RPMI7951 (cell line): ENCODE results near the gene RMDN3. TPM values are rescaled to one million over a fixed set of nuclear protein-coding genes. Genes with fewer than 3 reads are reported as not detected.

Experiments
- DNase-seq: peaks from one replicate; pipeline ENCODE4 v3.0.0-alpha.2; 2012; ENCODE audit warnings: low read depth
- total RNA-seq: library from RNA; depleted of rRNA; stranded (reverse); fragments of >200 nt; shearing (Covaris generic); gene quantifications from 2 replicates; pipeline ENCODE4 v1.2.3, GENCODE V29; 2014; rRNA removed

The RMDN3 gene
- 13.6 and 17.0 TPM in 2 replicates for total RNA-seq

GRCh38 chr15:40754883-40755811 is at the start of gene RMDN3:
Gene RMDN3 (minus strand): TSS chr15:40755254. CDS start chr15:40754783, 471 bp downstream.
- DNase-seq = peak; percentile 92

GRCh38 chr15:40803688-40804087 is 48.6 kb upstream of the RMDN3 start:
- DNase-seq = no peak

GRCh38 chr15:40803076-40803475 is 48.0 kb upstream of the RMDN3 start:
- no peak for DNase-seq

GRCh38 chr15:40799523-40799922 is 44.5 kb upstream of the RMDN3 start:
- no peak for DNase-seq

GRCh38 chr15:40796512-40796911 is 41.5 kb upstream of the RMDN3 start:
- DNase-seq = no peak

- DNase-seq = no peak
Measured at GRCh38 chr15:40796041-40796440, 41.0 kb upstream of the RMDN3 start.

GRCh38 chr15:40793216-40793989 is 38.3 kb upstream of the RMDN3 start:
- DNase-seq = peak; percentile 91

GRCh38 chr15:40792394-40792793 is 37.3 kb upstream of the RMDN3 start:
- DNase-seq = no peak

GRCh38 chr15:40790718-40791117 is 35.7 kb upstream of the RMDN3 start:
- no peak for DNase-seq

GRCh38 chr15:40789999-40790398 is 34.9 kb upstream of the RMDN3 start:
- no peak for DNase-seq

- DNase-seq = no peak
Measured at GRCh38 chr15:40789119-40789518, 34.1 kb upstream of the RMDN3 start.

- no peak for DNase-seq
Measured at GRCh38 chr15:40787991-40788390, 32.9 kb upstream of the RMDN3 start.

- peak; percentile 87 for DNase-seq
Measured at GRCh38 chr15:40787344-40787841, 32.3 kb upstream of the RMDN3 start.

- DNase-seq = no peak
Measured at GRCh38 chr15:40785814-40786213, 30.8 kb upstream of the RMDN3 start.

- no peak for DNase-seq
Measured at GRCh38 chr15:40785164-40785563, 30.1 kb upstream of the RMDN3 start.

GRCh38 chr15:40782609-40783227 is 27.7 kb upstream of the RMDN3 start:
- peak; percentile 32 for DNase-seq

- DNase-seq = peak; percentile 72
Measured at GRCh38 chr15:40776537-40777141, 21.6 kb upstream of the RMDN3 start.

- DNase-seq = no peak
Measured at GRCh38 chr15:40775740-40776536, 20.9 kb upstream of the RMDN3 start.

GRCh38 chr15:40775007-40775406 is 20.0 kb upstream of the RMDN3 start:
- no peak for DNase-seq

GRCh38 chr15:40773902-40774301 is 18.8 kb upstream of the RMDN3 start:
- DNase-seq = no peak

- no peak for DNase-seq
Measured at GRCh38 chr15:40773496-40773895, 18.4 kb upstream of the RMDN3 start.
